Subcutaneous abdominal adipose tissue (tissue), 5 donors: ENCODE measurements around the gene ALPK3.

Experiments
- H3K27ac ChIP-seq: one replicate; pipeline ENCODE4 v1.7.0; 2013; ENCODE audit warnings: low read depth, mild to moderate bottlenecking, inconsistent platforms, low read length, moderate library complexity
- H3K27me3 ChIP-seq, 5 donors: one replicate each; pipeline ENCODE4 v1.7.0; 2013; ENCODE audit warnings: low read length in 5 of 5, inconsistent platforms in 1 of 5; ENCODE audit not compliant: control insufficient read depth in 5 of 5, insufficient read depth in 4 of 5
- H3K36me3 ChIP-seq, 5 donors: one replicate each; pipeline ENCODE4 v1.7.0; 2013; ENCODE audit warnings: low read length in 5 of 5; ENCODE audit not compliant: control insufficient read depth in 5 of 5, insufficient read depth in 5 of 5
- H3K4me1 ChIP-seq, 5 donors: one replicate each; pipeline ENCODE4 v1.7.0; 2013; ENCODE audit warnings: low read length in 5 of 5, mild to moderate bottlenecking in 3 of 5, moderate library complexity in 1 of 5; ENCODE audit not compliant: control insufficient read depth in 5 of 5, insufficient read depth in 5 of 5
- H3K4me3 ChIP-seq, 5 donors: one replicate each; pipeline ENCODE4 v1.7.0; 2013; ENCODE audit warnings: low read length in 5 of 5, low read depth in 1 of 5
- H3K9ac ChIP-seq, 5 donors: one replicate each; pipeline ENCODE4 v1.7.0; 2013; ENCODE audit warnings: low read length in 5 of 5, mild to moderate bottlenecking in 4 of 5, moderate library complexity in 3 of 5
- H3K9me3 ChIP-seq, 5 donors: one replicate each; pipeline ENCODE4 v1.7.0; 2013; ENCODE audit warnings: low read length in 5 of 5; ENCODE audit not compliant: control insufficient read depth in 5 of 5
- donor health status: healthy.
- donor health status: healthy.
- donor health status: healthy.
- donor health status: healthy.
- donor health status: healthy.

The ALPK3 gene

DNA sequence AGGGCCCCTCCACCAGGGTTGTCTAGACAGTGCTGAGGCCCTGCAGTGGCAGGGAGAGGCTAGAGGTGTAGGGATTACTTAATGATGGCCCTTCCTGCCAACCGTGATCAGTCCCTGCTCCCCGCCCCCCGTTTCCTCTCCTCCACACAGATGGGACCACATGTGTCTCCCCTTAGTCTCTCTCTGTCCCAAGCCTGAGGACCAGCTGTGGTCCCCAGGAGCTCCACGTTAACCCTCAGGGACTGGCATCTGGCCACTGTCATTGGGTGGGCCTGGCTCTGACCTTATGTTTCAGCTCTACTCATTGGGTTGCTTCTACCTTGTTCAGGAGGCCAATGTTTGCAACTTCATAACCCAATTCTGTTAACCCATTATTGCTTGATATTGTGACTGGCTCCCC, 6.0 kb upstream of the ALPK3 start:
- no peaks in the 10 kb centered on the region for H3K9me3 ChIP-seq
- no peak overlapping the region for H3K9ac ChIP-seq
- peaks cover 0 to 4% (median 2%) of the 10 kb centered on the region in 5 donors for H3K36me3 ChIP-seq
- H3K27ac ChIP-seq, result peak overlapping the region; percentile 16
- H3K4me3 ChIP-seq, result no peak overlapping the region
- peaks cover 0 to 27% (median 15%) of the 10 kb centered on the region in 5 donors for H3K4me1 ChIP-seq
- no peaks in the 10 kb centered on the region for H3K27me3 ChIP-seq

DNA sequence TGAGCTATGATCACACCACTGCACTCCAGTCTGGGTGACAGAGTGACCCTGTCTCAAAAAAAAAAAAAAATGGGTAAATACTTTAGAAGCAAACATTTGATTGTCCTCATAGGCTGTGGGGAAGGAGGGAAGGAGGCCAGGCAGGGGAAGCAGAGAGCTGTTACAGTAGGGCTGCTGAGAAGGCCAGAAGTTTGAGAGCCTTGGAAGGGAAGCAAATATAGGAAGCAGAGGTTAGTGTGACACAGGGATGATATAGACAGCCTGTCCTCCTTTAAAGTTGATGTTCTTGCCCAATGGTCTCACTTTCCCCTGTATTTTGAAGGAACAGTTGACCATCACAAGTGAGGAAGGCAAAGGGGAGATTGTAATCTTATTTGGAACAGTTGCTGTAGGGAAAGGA, 5.3 kb upstream of the ALPK3 start:
- Histone ChIP-seq H3K4me3 (no peak overlapping the region), H3K9me3 (no peaks in the 10 kb centered on the region), H3K27ac (peak overlapping the region; percentile 16), H3K4me1 (peaks cover 3 to 30% (median 19%) of the 10 kb centered on the region in 5 donors), H3K36me3 (peaks cover 0 to 4% (median 0%) of the 10 kb centered on the region in 5 donors), H3K27me3 (no peaks in the 10 kb centered on the region), H3K9ac (no peak overlapping the region)

DNA sequence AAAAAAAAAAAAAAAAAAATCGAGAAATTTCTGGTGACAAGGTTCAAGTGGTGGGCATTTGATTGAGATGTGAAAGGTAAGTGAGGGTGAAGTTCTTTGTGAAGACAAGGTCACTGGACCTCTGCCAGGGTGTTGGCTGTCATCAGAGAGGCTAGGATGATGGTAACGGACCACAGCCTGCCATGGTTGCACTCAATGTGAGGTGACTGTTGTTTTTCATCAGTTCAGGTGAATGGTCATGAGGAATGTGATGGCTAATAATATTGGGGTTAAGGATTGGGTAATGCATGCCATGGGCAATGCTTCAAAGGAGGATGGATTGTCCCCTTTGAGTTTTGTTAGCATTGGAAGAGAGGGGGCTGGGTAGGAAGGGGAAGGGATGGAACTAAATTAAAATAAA, 4.3 kb upstream of the ALPK3 start:
- H3K9me3 ChIP-seq, result no peaks in the 10 kb centered on the region
- no peaks in the 10 kb centered on the region for H3K27me3 ChIP-seq
- H3K9ac ChIP-seq, result no peak overlapping the region
- H3K4me1 ChIP-seq, result peaks cover 3 to 36% (median 26%) of the 10 kb centered on the region in 5 donors
- no peak overlapping the region for H3K27ac ChIP-seq
- peaks cover 0 to 4% (median 0%) of the 10 kb centered on the region in 5 donors for H3K36me3 ChIP-seq
- no peak overlapping the region for H3K4me3 ChIP-seq

DNA sequence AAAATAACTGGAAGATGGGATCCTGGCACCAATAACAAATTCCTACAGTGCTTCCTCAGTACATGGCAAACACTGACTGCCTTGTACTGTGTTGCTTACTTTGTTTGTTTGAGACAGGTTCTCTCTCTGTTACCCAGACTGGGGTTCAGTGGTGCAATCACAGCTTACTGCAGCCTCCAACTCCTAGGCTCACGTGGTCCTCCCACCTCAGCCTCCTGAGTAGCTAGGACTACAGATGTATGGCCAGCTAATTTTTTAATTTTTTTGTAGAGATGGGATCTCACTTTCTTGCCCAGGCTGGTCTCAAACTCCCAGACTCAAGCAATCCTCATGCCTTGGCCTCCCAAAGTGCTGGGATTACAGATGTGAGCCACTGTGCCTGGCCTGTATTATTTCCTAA, 3.7 kb upstream of the ALPK3 start:
- no peak overlapping the region for H3K4me3 ChIP-seq
- no peaks in the 10 kb centered on the region for H3K9me3 ChIP-seq
- peaks cover 8 to 42% (median 31%) of the 10 kb centered on the region in 5 donors for H3K4me1 ChIP-seq
- H3K27me3 ChIP-seq, result no peaks in the 10 kb centered on the region
- H3K27ac ChIP-seq, result no peak overlapping the region
- no peak overlapping the region for H3K9ac ChIP-seq
- peaks cover 0 to 4% (median 0%) of the 10 kb centered on the region in 5 donors for H3K36me3 ChIP-seq

DNA sequence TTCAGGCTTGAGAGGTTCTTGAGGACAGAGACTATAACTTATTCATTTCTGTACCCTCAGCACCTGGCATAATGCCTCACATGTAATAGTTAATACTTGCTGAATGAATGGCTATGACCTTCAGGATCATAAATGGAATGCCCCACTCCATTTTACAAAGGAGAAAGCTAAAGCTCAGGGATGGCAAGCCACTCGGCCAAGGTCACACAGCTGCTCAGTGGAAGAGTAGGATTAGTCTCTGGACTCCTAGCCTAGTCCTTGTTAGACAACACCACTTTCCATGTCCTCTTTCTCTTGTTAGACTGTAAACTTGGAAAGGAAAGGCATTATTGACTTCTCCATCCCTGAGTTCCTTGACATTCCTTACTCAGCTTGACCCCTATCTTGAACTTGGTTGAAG, 3.2 kb upstream of the ALPK3 start:
- H3K9ac ChIP-seq, result no peak overlapping the region
- no peaks in the 10 kb centered on the region for H3K27me3 ChIP-seq
- peaks cover 9 to 47% (median 35%) of the 10 kb centered on the region in 5 donors for H3K4me1 ChIP-seq
- H3K27ac ChIP-seq, result no peak overlapping the region
- H3K9me3 ChIP-seq, result no peaks in the 10 kb centered on the region
- H3K4me3 ChIP-seq, result no peak overlapping the region
- no peaks in the 10 kb centered on the region for H3K36me3 ChIP-seq

DNA sequence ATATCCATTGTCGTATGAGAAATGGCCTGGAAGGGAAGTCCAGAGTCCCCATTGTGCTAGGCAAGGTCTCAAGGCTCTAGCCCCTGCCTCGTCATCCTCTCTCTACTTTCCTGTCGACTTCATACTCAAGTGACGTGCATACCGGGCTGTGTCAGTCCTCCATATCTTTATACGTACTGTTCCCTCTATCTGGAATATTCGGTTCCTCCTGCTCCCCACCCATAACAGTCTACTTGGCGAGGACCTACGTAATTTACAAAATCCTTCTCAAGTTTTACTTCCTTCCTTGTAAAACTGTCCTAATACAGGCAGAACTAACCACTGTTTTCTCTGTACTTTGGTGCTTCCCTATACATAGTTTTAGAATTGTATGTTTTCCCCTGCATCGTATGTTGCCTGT, 2.2 kb upstream of the ALPK3 start:
- H3K27me3 ChIP-seq, result no peaks in the 10 kb centered on the region
- peaks cover 12 to 54% (median 44%) of the 10 kb centered on the region in 5 donors for H3K4me1 ChIP-seq
- H3K27ac ChIP-seq, result no peak overlapping the region
- H3K36me3 ChIP-seq, result no peaks in the 10 kb centered on the region
- H3K4me3 ChIP-seq, result no peak overlapping the region
- no peak overlapping the region for H3K9ac ChIP-seq
- no peaks in the 10 kb centered on the region for H3K9me3 ChIP-seq

DNA sequence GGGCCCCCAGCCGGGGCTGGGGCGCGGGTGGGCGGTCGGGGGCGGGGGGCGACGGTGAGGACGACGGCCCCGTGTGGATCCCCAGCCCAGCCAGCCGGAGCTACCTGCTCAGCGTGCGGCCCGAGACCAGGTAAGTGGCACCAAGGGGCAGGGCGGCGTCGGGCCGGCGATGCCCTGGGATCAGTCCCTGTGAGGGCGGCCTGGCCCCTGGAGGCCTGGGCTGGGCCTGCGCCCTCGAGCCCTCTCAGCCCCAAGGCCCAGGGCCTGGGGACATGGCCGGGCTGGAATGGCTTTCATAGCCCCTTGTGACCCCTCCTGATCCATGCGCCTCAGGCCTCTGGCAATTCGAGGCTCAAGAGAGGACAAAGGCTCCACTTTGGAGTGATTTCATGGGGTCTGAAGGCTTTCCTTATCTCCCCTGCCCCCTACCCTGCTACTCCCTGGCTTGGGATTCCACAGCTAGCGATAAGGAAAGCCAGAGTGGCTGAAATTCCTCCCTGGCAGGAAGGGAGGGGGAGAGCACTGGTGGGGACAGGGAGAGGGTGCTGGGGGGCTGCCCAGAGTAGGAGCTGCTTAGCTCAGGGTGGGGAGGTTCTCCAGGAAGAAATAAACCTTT, 418 bp downstream of the ALPK3 start:
- H3K27me3 ChIP-seq, result no peaks in the 10 kb centered on the region
- no peaks in the 10 kb centered on the region for H3K9me3 ChIP-seq
- no peaks in the 10 kb centered on the region for H3K36me3 ChIP-seq
- peak overlapping the region; percentile 1 to 72 (median 47) for H3K4me3 ChIP-seq
- H3K27ac ChIP-seq, result peak overlapping the region; percentile 92
- H3K4me1 ChIP-seq, result peaks cover 11 to 48% (median 40%) of the 10 kb centered on the region in 5 donors
- peak overlapping the region in 4 of 5 donors; percentile 21 to 81 (median 78) for H3K9ac ChIP-seq

DNA sequence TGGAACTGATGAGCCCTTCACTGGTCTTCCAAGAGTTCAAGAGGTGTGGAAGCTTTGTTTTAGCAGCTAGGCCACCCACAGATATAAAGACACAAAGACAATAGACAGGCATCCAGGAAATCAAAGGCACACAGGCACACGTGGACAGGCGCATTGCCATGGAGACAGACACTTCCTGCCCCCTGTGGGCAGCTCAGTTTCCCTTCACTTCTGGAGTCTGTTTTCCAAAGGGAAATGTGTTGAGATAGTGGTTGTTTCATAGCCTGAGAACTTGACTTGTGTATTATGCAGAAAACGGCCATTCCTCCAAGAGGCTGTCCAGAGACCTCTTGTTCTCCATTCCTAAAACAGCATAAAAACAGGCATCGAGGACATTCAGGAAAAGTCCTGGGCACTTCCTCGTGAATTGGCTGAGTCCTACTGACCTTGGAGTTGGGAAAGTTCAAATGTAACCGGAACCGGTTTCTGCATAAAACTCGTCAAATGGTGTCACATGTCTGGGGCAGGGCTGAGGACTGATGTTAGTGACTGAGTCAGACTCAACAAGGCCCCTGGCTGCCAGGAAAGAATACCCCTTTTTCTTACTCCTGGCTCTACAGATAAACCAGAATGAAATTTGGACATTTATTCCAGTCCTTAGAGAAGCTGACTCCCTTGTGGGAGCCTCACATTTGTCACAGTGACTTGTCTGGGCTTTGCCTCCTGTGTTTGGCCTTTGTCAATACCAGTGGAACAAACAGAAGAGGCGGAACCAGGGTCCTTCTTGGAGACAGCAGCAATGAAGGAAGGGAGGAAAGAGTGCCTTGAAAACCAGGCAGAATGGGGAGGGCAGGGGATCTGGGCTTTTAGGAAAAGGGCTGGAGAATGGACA, 1.3 kb downstream of the ALPK3 start:
- peak overlapping the region in 4 of 5 donors; percentile 42 to 72 (median 50) for H3K4me3 ChIP-seq
- H3K27me3 ChIP-seq, result no peaks in the 10 kb centered on the region
- H3K9ac ChIP-seq, result peak overlapping the region; percentile 13 to 79 (median 49)
- no peaks in the 10 kb centered on the region for H3K9me3 ChIP-seq
- H3K4me1 ChIP-seq, result peaks cover 11 to 57% (median 49%) of the 10 kb centered on the region in 5 donors
- no peaks in the 10 kb centered on the region for H3K36me3 ChIP-seq
- peak overlapping the region; percentile 92 for H3K27ac ChIP-seq

DNA sequence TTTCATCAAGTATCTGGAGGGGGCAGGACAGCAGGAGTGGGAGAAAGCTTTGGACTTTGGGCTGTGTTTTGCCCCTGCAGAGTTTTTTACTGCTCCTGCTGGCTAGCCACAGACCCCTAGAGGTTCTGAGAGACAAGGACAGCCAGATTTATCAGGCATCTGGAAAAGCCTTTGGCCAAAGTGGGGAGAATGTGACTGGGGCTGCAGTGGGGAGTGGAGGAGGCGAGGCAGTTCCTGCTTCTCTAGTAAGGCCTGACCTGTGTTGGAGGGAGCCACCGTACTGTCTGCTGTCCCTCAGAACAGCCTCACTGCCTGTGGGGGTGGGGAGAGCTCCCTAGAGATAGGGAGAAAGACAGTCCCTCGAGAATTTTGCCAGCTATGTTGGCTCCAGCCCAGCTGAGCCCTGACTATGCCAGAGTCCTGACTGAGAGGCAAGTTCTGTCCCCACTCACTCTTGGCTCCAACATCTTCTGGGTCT, 2.2 kb downstream of the ALPK3 start:
- Histone ChIP-seq H3K27ac (peak overlapping the region; percentile 92), H3K9ac (peak overlapping the region in 4 of 5 donors; percentile 11 to 49 (median 32)), H3K9me3 (no peaks in the 10 kb centered on the region), H3K36me3 (no peaks in the 10 kb centered on the region), H3K4me1 (peaks cover 16 to 65% (median 57%) of the 10 kb centered on the region in 5 donors), H3K27me3 (no peaks in the 10 kb centered on the region), H3K4me3 (peak overlapping the region in 2 of 5 donors; percentile 8 to 72)

DNA sequence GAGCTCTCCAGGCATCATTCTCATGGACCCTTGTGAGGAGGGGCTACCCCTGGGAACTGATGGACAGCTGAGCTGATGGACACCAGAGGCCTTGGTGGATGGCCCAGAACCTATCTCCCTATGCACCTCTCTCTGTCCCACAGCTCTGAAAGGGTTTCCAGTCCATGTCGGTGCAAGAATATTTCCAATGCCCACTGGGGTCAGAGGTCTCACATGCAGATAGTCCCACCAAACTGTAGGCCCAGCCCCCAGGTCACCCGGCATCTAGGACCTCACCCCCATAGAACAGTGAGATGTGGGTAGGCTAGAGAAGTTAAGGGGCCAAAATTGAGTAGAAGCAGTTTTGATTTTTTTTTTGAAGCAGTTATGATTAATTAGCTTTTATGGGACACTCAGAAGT, 2.6 kb downstream of the ALPK3 start:
- Histone ChIP-seq H3K9me3 (no peaks in the 10 kb centered on the region), H3K27me3 (no peaks in the 10 kb centered on the region), H3K4me1 (peaks cover 21 to 70% (median 62%) of the 10 kb centered on the region in 5 donors), H3K4me3 (peak overlapping the region in 1 of 5 donors; percentile 72), H3K36me3 (no peaks in the 10 kb centered on the region), H3K27ac (peak overlapping the region; percentile 92), H3K9ac (peak overlapping the region in 1 of 5 donors; percentile 49)
